ENCODE measurements around the gene FIZ1. TPM values are rescaled to one million over a fixed set of nuclear protein-coding genes. Genes with fewer than 3 reads are reported as not detected.

FIZ1 gene
- total and polyA plus RNA-seq, 2 experiments from 2014 or later, result 2.3 to 3.4 TPM

- Histone ChIP-seq H3K27me3 (replicated peaks; ENCODE audit: insufficient read depth) (no peaks in the 10 kb centered on the region), H3K9me2 (ENCODE audit: insufficient read depth) (no peaks in the 10 kb centered on the region), H3F3A (ENCODE audit: insufficient read depth) (no peaks in the 10 kb centered on the region), H3K4me3 (no peak overlapping the region), H3K4me2 (ENCODE audit: unreplicated experiment) (no peak overlapping the region), H3K4me1 (ENCODE audit: insufficient read depth) (no peaks in the 10 kb centered on the region), H3K36me3 (ENCODE audit: low read depth) (no peaks in the 10 kb centered on the region), H3K79me2 (ENCODE audit: insufficient read depth) (no peaks in the 10 kb centered on the region), H3K9me3 (ENCODE audit: low read depth) (no peaks in the 10 kb centered on the region), H3K9ac (no peak overlapping the region), H3K27ac (no peak overlapping the region), H2AFZ (no peak overlapping the region), H4K20me1 (ENCODE audit: insufficient read depth) (no peaks in the 10 kb centered on the region)
- WGBS, 2 experiments (ENCODE audit: low coverage in 1 of 2, low lambda C conversion rate in 2 of 2, missing lambda C conversion rate in 2 of 2), result 92 to 94% methylated on average over 10 of the region's 10 CpGs
- DNase-seq, result no peak
- in situ Hi-C loops (cut with MboI), result no loop called here
- TF ChIP-seq EZH2phosphoT487 (IDR thresholded peaks at IDR 0.05; ENCODE audit: insufficient read depth, low read depth), result no peak
- TF ChIP-seq EZH2 (IDR thresholded peaks at IDR 0.05; ENCODE audit: insufficient read depth, poor library complexity, severe bottlenecking), result no peak
These were observed 7.8 kb downstream of the FIZ1 start for GRCh38 chr19:55591555-55591954.

GRCh38 chr19:55590617-55591016 is 8.7 kb downstream of the FIZ1 start:
- no peaks in the 10 kb centered on the region for H3K9me3 ChIP-seq (ENCODE audit: low read depth)
- 59 to 65% methylated on average over 10 of the region's 10 CpGs for WGBS, 2 experiments (ENCODE audit: low coverage in 1 of 2, low lambda C conversion rate in 2 of 2, missing lambda C conversion rate in 2 of 2)

GRCh38 chr19:55590109-55590508 is 9.2 kb downstream of the FIZ1 start:
- no peaks in the 10 kb centered on the region for H3K9me2 ChIP-seq (ENCODE audit: insufficient read depth)
- H3K4me3 ChIP-seq, result no peak overlapping the region
- in situ Hi-C loops (cut with MboI), result no loop called here
- DNase-seq, result no peak
- no peaks in the 10 kb centered on the region for H3K9me3 ChIP-seq (ENCODE audit: low read depth)
- H3F3A ChIP-seq (ENCODE audit: insufficient read depth), result peaks cover 3% of the 10 kb centered on the region; the same call in 1 of the 2 replicates
- no peak overlapping the region for H2AFZ ChIP-seq
- TF ChIP-seq EZH2 (IDR thresholded peaks at IDR 0.05; ENCODE audit: insufficient read depth, poor library complexity, severe bottlenecking) (no peak), EZH2phosphoT487 (IDR thresholded peaks at IDR 0.05; ENCODE audit: insufficient read depth, low read depth) (no peak)
- H3K27me3 ChIP-seq (replicated peaks; ENCODE audit: insufficient read depth), result no peaks in the 10 kb centered on the region
- no peaks in the 10 kb centered on the region for H4K20me1 ChIP-seq (ENCODE audit: insufficient read depth)
- no peaks in the 10 kb centered on the region for H3K79me2 ChIP-seq (ENCODE audit: insufficient read depth)
- H3K4me1 ChIP-seq (ENCODE audit: insufficient read depth), result no peaks in the 10 kb centered on the region
- H3K9ac ChIP-seq, result no peak overlapping the region
- H3K4me2 ChIP-seq (ENCODE audit: unreplicated experiment), result no peak overlapping the region
- no peak overlapping the region for H3K27ac ChIP-seq
- WGBS, 2 experiments (ENCODE audit: low coverage in 1 of 2, low lambda C conversion rate in 2 of 2, missing lambda C conversion rate in 2 of 2), result 36 to 37% methylated on average over 7 of the region's 7 CpGs
- H3K36me3 ChIP-seq (ENCODE audit: low read depth), result no peaks in the 10 kb centered on the region

More at GRCh38 chr19:55590617-55591016, 8.7 kb downstream of the FIZ1 start:
- no peaks in the 10 kb centered on the region for H3K4me1 ChIP-seq (ENCODE audit: insufficient read depth)
- no peak overlapping the region for H3K27ac ChIP-seq
- in situ Hi-C loops (cut with MboI), result no loop called here
- H2AFZ ChIP-seq, result no peak overlapping the region
- no peak overlapping the region for H3K9ac ChIP-seq
- peak; percentile 53 for DNase-seq
- no peaks in the 10 kb centered on the region for H3K36me3 ChIP-seq (ENCODE audit: low read depth)
- no peak overlapping the region for H3K4me2 ChIP-seq (ENCODE audit: unreplicated experiment)
- no peaks in the 10 kb centered on the region for H3F3A ChIP-seq (ENCODE audit: insufficient read depth)
- no peak overlapping the region for H3K4me3 ChIP-seq
- H3K27me3 ChIP-seq (replicated peaks; ENCODE audit: insufficient read depth), result no peaks in the 10 kb centered on the region
- H3K79me2 ChIP-seq (ENCODE audit: insufficient read depth), result no peaks in the 10 kb centered on the region
- no peaks in the 10 kb centered on the region for H3K9me2 ChIP-seq (ENCODE audit: insufficient read depth)
- TF ChIP-seq EZH2phosphoT487 (IDR thresholded peaks at IDR 0.05; ENCODE audit: insufficient read depth, low read depth) (no peak), EZH2 (IDR thresholded peaks at IDR 0.05; ENCODE audit: insufficient read depth, poor library complexity, severe bottlenecking) (no peak)
- no peaks in the 10 kb centered on the region for H4K20me1 ChIP-seq (ENCODE audit: insufficient read depth)

DNA sequence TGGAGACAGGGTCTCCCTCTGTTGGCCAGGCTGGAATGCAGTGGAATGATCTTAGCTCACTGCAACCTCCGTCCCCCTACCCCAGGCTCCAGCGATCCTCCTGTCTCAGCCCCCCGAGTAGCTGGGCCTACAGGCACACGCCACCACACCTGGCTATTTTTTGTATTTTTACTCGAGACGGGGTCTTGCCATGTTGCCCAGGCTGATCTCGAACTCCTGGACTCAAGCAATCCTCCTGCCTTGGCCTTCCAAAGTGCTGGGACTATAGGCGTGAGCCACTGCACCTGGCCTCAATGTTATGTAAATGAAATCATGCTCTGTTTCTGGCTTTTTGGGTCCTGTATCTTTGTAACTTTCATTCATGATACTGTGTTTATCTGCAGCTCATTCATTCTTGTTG is 10.6 kb downstream of the FIZ1 start:
- Histone ChIP-seq H4K20me1 (ENCODE audit: insufficient read depth) (no peaks in the 10 kb centered on the region), H2AFZ (no peak overlapping the region), H3F3A (ENCODE audit: insufficient read depth) (peaks cover 6% of the 10 kb centered on the region; the same call in 1 of the 2 replicates), H3K9me2 (ENCODE audit: insufficient read depth) (no peaks in the 10 kb centered on the region), H3K4me3 (no peak overlapping the region), H3K27me3 (replicated peaks; ENCODE audit: insufficient read depth) (no peaks in the 10 kb centered on the region), H3K4me1 (ENCODE audit: insufficient read depth) (no peaks in the 10 kb centered on the region), H3K79me2 (ENCODE audit: insufficient read depth) (no peaks in the 10 kb centered on the region), H3K36me3 (ENCODE audit: low read depth) (no peaks in the 10 kb centered on the region), H3K9ac (no peak overlapping the region), H3K4me2 (ENCODE audit: unreplicated experiment) (no peak overlapping the region), H3K27ac (no peak overlapping the region), H3K9me3 (ENCODE audit: low read depth) (no peaks in the 10 kb centered on the region)
- no peak for TF ChIP-seq EZH2phosphoT487 (IDR thresholded peaks at IDR 0.05; ENCODE audit: insufficient read depth, low read depth)
- DNase-seq, result no peak
- in situ Hi-C loops (cut with MboI), result no loop called here
- WGBS, 2 experiments (ENCODE audit: low coverage in 1 of 2, low lambda C conversion rate in 2 of 2, missing lambda C conversion rate in 2 of 2), result 68 to 73% methylated on average over 8 of the region's 8 CpGs

Data from GM23248 (cell line).